GM10266 (cell line): ENCODE results near the gene METTL15.
A peak's percentile ranks its signal among the peaks of the same experiment; 100 is the strongest.
"Not testable (repeated sequence)": the region's sequence is repeated elsewhere in the genome, so short reads cannot be mapped to it uniquely, and the experiment has no call there.

Source experiments
- DNase-seq: peaks from one replicate; pipeline ENCODE4 v3.0.0; 2012; ENCODE audit errors: extremely low spot score
- TF ChIP-seq, protein P1 (sequence below): IDR thresholded peaks from 2 replicates; pipeline ENCODE4 v1.5.1; 2012; ENCODE audit warnings: mild to moderate bottlenecking, low read depth; ENCODE audit not compliant: control insufficient read depth, insufficient read depth; ENCODE audit errors: missing control alignments

The METTL15 gene

GRCh38 chr11:28296426-28296825, 188.2 kb downstream of the METTL15 start:
- TF ChIP-seq, protein P1, sequence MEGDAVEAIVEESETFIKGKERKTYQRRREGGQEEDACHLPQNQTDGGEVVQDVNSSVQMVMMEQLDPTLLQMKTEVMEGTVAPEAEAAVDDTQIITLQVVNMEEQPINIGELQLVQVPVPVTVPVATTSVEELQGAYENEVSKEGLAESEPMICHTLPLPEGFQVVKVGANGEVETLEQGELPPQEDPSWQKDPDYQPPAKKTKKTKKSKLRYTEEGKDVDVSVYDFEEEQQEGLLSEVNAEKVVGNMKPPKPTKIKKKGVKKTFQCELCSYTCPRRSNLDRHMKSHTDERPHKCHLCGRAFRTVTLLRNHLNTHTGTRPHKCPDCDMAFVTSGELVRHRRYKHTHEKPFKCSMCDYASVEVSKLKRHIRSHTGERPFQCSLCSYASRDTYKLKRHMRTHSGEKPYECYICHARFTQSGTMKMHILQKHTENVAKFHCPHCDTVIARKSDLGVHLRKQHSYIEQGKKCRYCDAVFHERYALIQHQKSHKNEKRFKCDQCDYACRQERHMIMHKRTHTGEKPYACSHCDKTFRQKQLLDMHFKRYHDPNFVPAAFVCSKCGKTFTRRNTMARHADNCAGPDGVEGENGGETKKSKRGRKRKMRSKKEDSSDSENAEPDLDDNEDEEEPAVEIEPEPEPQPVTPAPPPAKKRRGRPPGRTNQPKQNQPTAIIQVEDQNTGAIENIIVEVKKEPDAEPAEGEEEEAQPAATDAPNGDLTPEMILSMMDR: no peak

GRCh38 chr11:28298209-28298608, 190.0 kb downstream of the METTL15 start:
- no peak for DNase-seq
- TF ChIP-seq, protein P1: no peak

More at GRCh38 chr11:28296426-28296825, 188.2 kb downstream of the METTL15 start:
- peak; percentile 7 for DNase-seq

GRCh38 chr11:28303477-28304191, 195.4 kb downstream of the METTL15 start:
- TF ChIP-seq, protein P1: no peak
- DNase-seq: no peak

- TF ChIP-seq, protein P1: no peak
- DNase-seq: no peak
Observed at GRCh38 chr11:28315440-28315839, 207.3 kb downstream of the METTL15 start.

- TF ChIP-seq, protein P1: no peak
- DNase-seq: no peak
Observed at GRCh38 chr11:28318871-28319270, 210.7 kb downstream of the METTL15 start.

GRCh38 chr11:28323621-28324020, 215.4 kb downstream of the METTL15 start:
- no peak for DNase-seq
- TF ChIP-seq, protein P1: no peak

- not testable (repeated sequence) for DNase-seq
Observed at GRCh38 chr11:28332393-28332792, 224.2 kb downstream of the METTL15 start.
